ENCODE results near the gene NFIB.

- TF ChIP-seq POLR2A (IDR thresholded peaks at IDR 0.05) (no peak), CTCF (IDR thresholded peaks at IDR 0.05 in 4 of 5, conservative IDR thresholded peaks at IDR 0.05 in 1 of 5) (no peak)
These were observed 206.0 kb downstream of the NFIB start for GRCh38 chr9:14107977-14108376.
